HepG2 (cell line): ENCODE measurements around the gene ZNF195. TPM values are rescaled to one million over a fixed set of nuclear protein-coding genes. Genes with fewer than 3 reads are reported as not detected.
"Not testable (repeated sequence)": the region's sequence is repeated elsewhere in the genome, so short reads cannot be mapped to it uniquely, and the experiment has no call there.

ENCODE experiments used
- ATAC-seq: fragments of 200-7000 bp; cut with Tn5 transposase; 3 replicates; pipeline ENCODE4 v1.9.1; 2020; ENCODE audit warnings: mild to moderate bottlenecking, moderate library complexity
- BruUV-seq: library from RNA; stranded (reverse); fragments of 400-500 nt; replicated peaks from 2 replicates; lab custom pipeline; 2021; lab: Mats Ljungman, UMichigan
- CTCF ChIA-PET: fragments of 300-600 bp; formaldehyde crosslinking; extraction: SDS; loops from one replicate; lab custom pipeline; 2021; ENCODE audit warnings: low total read pairs, inconsistent platforms, low intra/inter-chr PET ratio; lab: Yijun Ruan, JAX
- POLR2A ChIA-PET: fragments of 350-600 bp; sonication (Branson Sonifier 250); formaldehyde crosslinking; loops from one replicate; lab custom pipeline; 2020; ENCODE audit warnings: antibody characterized with exemption, inconsistent platforms; lab: Yijun Ruan, JAX
- DNase-seq: peaks from one replicate; pipeline ENCODE4 v3.0.0-alpha.2; 2015; ENCODE audit warnings: low spot score
- FAIRE-seq: peaks from 3 replicates; lab custom pipeline; 2011; peaks lifted over from hg19 to GRCh38; lab: Jason Lieb, UNC
- H2AFZ ChIP-seq: one replicate; pipeline ENCODE4 v1.6.1; 2011; ENCODE audit warnings: low read length, inconsistent platforms
- H3K27ac ChIP-seq: fragments of 300-600 bp; 3 replicates; pipeline ENCODE4 v1.8.0; 2011; ENCODE audit warnings: mixed run types, mild to moderate bottlenecking, mixed read lengths, low read length, inconsistent platforms; ENCODE audit not compliant: insufficient read depth; ENCODE audit errors: extremely low read length
- H3K27me3 ChIP-seq, 2 experiments: fragments of 200-600 bp in 1 of 2; 2 replicates in 1 of 2; 3 replicates in 1 of 2; pipeline versions ENCODE4 v1.6.0 to v1.8.0; 2011; ENCODE audit warnings: low read length in 2 of 2, mild to moderate bottlenecking in 2 of 2, moderate library complexity in 2 of 2, inconsistent platforms in 1 of 2; ENCODE audit not compliant: insufficient read depth in 2 of 2, control insufficient read depth in 1 of 2
- H3K36me3 ChIP-seq, 2 experiments: fragments of 200-600 bp in 1 of 2; replicated peaks in 1 of 2; 2 replicates in 1 of 2; 3 replicates in 1 of 2; pipeline versions ENCODE4 v1.5.1 to v1.8.0; 2011; ENCODE audit warnings: low read length in 2 of 2, inconsistent platforms in 1 of 2; ENCODE audit not compliant: insufficient read depth in 2 of 2, control insufficient read depth in 1 of 2
- H3K4me1 ChIP-seq: 2 replicates; pipeline ENCODE4 v1.5.1; 2012; ENCODE audit warnings: low read length, inconsistent platforms; ENCODE audit not compliant: insufficient read depth
- H3K4me2 ChIP-seq: 2 replicates; pipeline ENCODE4 v1.6.0; 2011; ENCODE audit warnings: low read depth, low read length, inconsistent platforms
- H3K4me3 ChIP-seq, 3 experiments: fragments of 200-600 bp in 1 of 3; sonication (generic), shearing (Covaris generic) in 1 of 3; replicated peaks in 1 of 3; 2 replicates each; pipeline ENCODE4 v1.5.1; 2011 to 2016; ENCODE audit warnings: low read length in 3 of 3, inconsistent platforms in 2 of 3, low read depth in 2 of 3, mild to moderate bottlenecking in 2 of 3, control low read depth in 1 of 3, mixed read lengths in 1 of 3; ENCODE audit not compliant: insufficient read depth in 1 of 3
- H3K79me2 ChIP-seq: one replicate; pipeline ENCODE4 v1.6.1; 2011; ENCODE audit warnings: low read length, inconsistent platforms; ENCODE audit not compliant: insufficient read depth
- H3K9ac ChIP-seq: 2 replicates; pipeline ENCODE4 v1.6.0; 2011; ENCODE audit warnings: mild to moderate bottlenecking, low read depth, low read length, inconsistent platforms; ENCODE audit not compliant: insufficient read depth
- H3K9me3 ChIP-seq: 2 replicates; pipeline ENCODE4 v1.5.1; 2012; ENCODE audit warnings: mild to moderate bottlenecking, low read length
- H4K20me1 ChIP-seq: 2 replicates; pipeline ENCODE4 v1.6.0; 2011; ENCODE audit warnings: inconsistent platforms, mild to moderate bottlenecking, low read length, moderate library complexity; ENCODE audit not compliant: insufficient read depth
- CREB1 ChIP-seq, 2 experiments: fragments of 450-650 bp in 1 of 2; IDR thresholded peaks; 2 replicates each; pipeline ENCODE4 v1.6.1; 2016 to 2017; ENCODE audit warnings: control low read depth in 1 of 2, mild to moderate bottlenecking in 1 of 2, missing compliant biosample characterization in 1 of 2, missing genetic modification characterization in 1 of 2
- CTCF ChIP-seq: sonication (generic); formaldehyde crosslinking; IDR thresholded peaks from 2 replicates; pipeline ENCODE4 v1.5.0; 2020; ENCODE audit warnings: mild to moderate bottlenecking, missing genetic modification reagents, moderate library complexity
- GABPA ChIP-seq, 2 experiments: IDR thresholded peaks; 2 replicates each; pipeline ENCODE4 v1.6.1; 2011 to 2016; ENCODE audit warnings: low read depth in 2 of 2, low read length in 1 of 2, missing biosample characterization in 1 of 2, missing genetic modification characterization in 1 of 2
- GABPB1 ChIP-seq: IDR thresholded peaks from 2 replicates; pipeline ENCODE4 v1.6.1; 2016; ENCODE audit warnings: mild to moderate bottlenecking, missing genetic modification reagents, moderate library complexity, missing compliant biosample characterization
- GMEB1 ChIP-seq: sonication (generic); formaldehyde crosslinking; IDR thresholded peaks from 2 replicates; pipeline ENCODE4 v1.5.1; 2020; ENCODE audit warnings: missing genetic modification reagents, mild to moderate bottlenecking, borderline replicate concordance
- MAX ChIP-seq: IDR thresholded peaks from 2 replicates; pipeline ENCODE4 v1.6.1; 2012; ENCODE audit warnings: inconsistent platforms
- MAZ ChIP-seq, 2 experiments: sonication (generic) in 1 of 2; formaldehyde crosslinking in 1 of 2; IDR thresholded peaks; 2 replicates each; pipeline versions ENCODE4 v1.5.0 to v1.6.1; 2012 to 2020; ENCODE audit warnings: low read depth in 2 of 2, mild to moderate bottlenecking in 2 of 2, borderline replicate concordance in 1 of 2, improper control_type of control experiment in 1 of 2, low read length in 1 of 2, missing genetic modification reagents in 1 of 2, moderate library complexity in 1 of 2
- MXI1 ChIP-seq: IDR thresholded peaks from 3 replicates; pipeline ENCODE4 v1.6.1; 2012; ENCODE audit warnings: low read depth, low read length, inconsistent platforms, borderline replicate concordance
- PATZ1 ChIP-seq: sonication (generic); formaldehyde crosslinking; IDR thresholded peaks from 2 replicates; pipeline ENCODE4 v1.4.0; 2020; ENCODE audit warnings: missing genetic modification reagents
- RAD51 ChIP-seq: fragments of 450-650 bp; IDR thresholded peaks from 2 replicates; pipeline ENCODE4 v1.6.1; 2016; ENCODE audit warnings: borderline replicate concordance
- RFX3 ChIP-seq: IDR thresholded peaks from 2 replicates; pipeline ENCODE4 v1.6.1; 2016; ENCODE audit warnings: missing biosample characterization, missing genetic modification reagents
- SAP130 ChIP-seq: IDR thresholded peaks from 2 replicates; pipeline ENCODE4 v1.6.1; 2016; ENCODE audit warnings: low read depth
- SKI ChIP-seq: fragments of 450-650 bp; IDR thresholded peaks from one replicate; pipeline ENCODE4 v1.6.1; 2018; ENCODE audit warnings: mild to moderate bottlenecking; ENCODE audit not compliant: partially characterized antibody
- ZNF563 ChIP-seq: sonication (generic); formaldehyde crosslinking; IDR thresholded peaks from 2 replicates; pipeline ENCODE4 v1.8.0; 2022; ENCODE audit warnings: mild to moderate bottlenecking, moderate library complexity, missing genetic modification reagents
- WGBS: methylation state at CpG from one replicate; pipeline ENCODE4 v1.1.6; 2017; ENCODE audit warnings: low lambda C conversion rate; 5-methylcytosine and 5-hydroxymethylcytosine counted together
- in situ Hi-C: cut with HindIII; loops from 2 replicates; pipeline ENCODE4 v1.10.0; 2017; ENCODE audit warnings: low pct_unique_long_range_greater_than_20kb; ENCODE audit not compliant: extremely low pct_ligation_motif_present
- intact Hi-C: fragments of 100-400 bp; cut with micrococcal nuclease; formaldehyde crosslinking; loops from one replicate; pipeline ENCODE4 v1.10.0; 2022; ENCODE audit not compliant: unreplicated experiment
- polyA plus RNA-seq, 8 experiments: library from polyadenylated mRNA; depleted of rRNA in 3 of 8; stranded (reverse) in 7 of 8; unstranded in 1 of 8; fragments of >200 nt; fragmentation: Illumina TruSeq in 4 of 8; extraction: Trizol in 4 of 8; gene quantifications; 2 replicates each; pipeline versions ENCODE4 v1.2.1 to v1.2.3, GENCODE V29; 2011 to 2016; ENCODE audit warnings: low read depth in 4 of 8, missing spikeins in 1 of 8, mixed read lengths in 1 of 8; ENCODE audit not compliant: insufficient read depth in 1 of 8
- total RNA-seq, 5 experiments: library from RNA; depleted of rRNA; stranded (reverse); fragments of >200 nt; fragmentation: Illumina TruSeq; extraction: Trizol; gene quantifications; 2 replicates each; pipeline ENCODE4 v1.2.3, GENCODE V29; 2016; ENCODE audit warnings: low read depth in 1 of 5

The ZNF195 gene
- total and polyA plus RNA-seq, 2 of the 13 experiments (the other 11 are each of a cell fraction or from before 2014, with no cell fraction given): 17.3 to 31.4 TPM

- not testable (repeated sequence) for H3K9me3 ChIP-seq; TF ChIP-seq MAZ (CRISPR knock-in tag; IDR thresholded peaks at IDR 0.05; ENCODE audit: low read depth); CREB1 (CRISPR knock-in tag; IDR thresholded peaks at IDR 0.05)
- ATAC-seq: peak; percentile 99
- TF ChIP-seq CTCF (CRISPR knock-in tag) (0 out of 2 replicates have a peak, but pooled peaks have one; percentile 30), MAX (peak; percentile 37), GABPA (IDR thresholded peaks at IDR 0.05; ENCODE audit: low read depth, low read length) (peak; percentile 12; the same call in 1 of the 2 replicates), GABPA (CRISPR knock-in tag; IDR thresholded peaks at IDR 0.05; ENCODE audit: low read depth) (peak; percentile 33; the same call in 1 of the 2 replicates), SAP130 (peak; percentile 73), MAZ (IDR thresholded peaks at IDR 0.05; ENCODE audit: borderline replicate concordance, low read depth, low read length) (peak; percentile 29; the same call in 1 of the 2 replicates), ZNF563 (CRISPR knock-in tag) (0 out of 2 replicates have a peak, but pooled peaks have one; percentile 17), PATZ1 (peak; percentile 52), RAD51 (peak; percentile 28; the same call in 1 of the 2 replicates), MXI1 (peak; percentile 59; the same call in 1 of the 3 replicates), SKI (peak; percentile 11), CREB1 (IDR thresholded peaks at IDR 0.05) (peak; percentile 43), RFX3 (peak; percentile 76), GMEB1 (CRISPR knock-in tag) (peak; percentile 34; the same call in 1 of the 2 replicates), GABPB1 (peak; percentile 77)
Observed at GRCh38 chr11:3422380-3423137, 43.6 kb upstream of the ZNF195 start.

More at GRCh38 chr11:3422380-3423137, 43.6 kb upstream of the ZNF195 start:
- CTCF ChIA-PET, intact Hi-C loops, in situ Hi-C loops, FAIRE-seq, BruUV-seq, H3K4me1 ChIP-seq, H3K79me2 ChIP-seq, H3K36me3 ChIP-seq, H2AFZ ChIP-seq, H4K20me1 ChIP-seq, H3K27me3 ChIP-seq: not testable (repeated sequence)
- Histone ChIP-seq H3K9ac (0 out of 2 replicates have a peak overlapping the region, but pooled peaks have one; percentile 39), H3K27ac (peak overlapping the region; percentile 43), H3K4me3 (peak overlapping the region; percentile 41 to 76 (median 67); a peak in 5 of 6 replicates), H3K4me2 (peak overlapping the region; percentile 79)
- POLR2A ChIA-PET: interaction anchor here (1.3 kb wide), 1 partner anchor 44 kb away, joined by 10 read pairs; the partner anchor contains the start of gene ZNF195
- peak; percentile 92 for DNase-seq
- 0% methylated on average over 12 of the region's 66 CpGs for WGBS
